GM19438 (cell line): ENCODE measurements around the gene CD55.
"Not testable (repeated sequence)": the region's sequence is repeated elsewhere in the genome, so short reads cannot be mapped to it uniquely, and the experiment has no call there.

ENCODE experiments used
- ATAC-seq: cut with Tn5 transposase; IDR thresholded peaks from one replicate; pipeline ENCODE4 v1.9.1; 2021; ENCODE audit warnings: low read depth; ENCODE audit not compliant: unreplicated experiment

The CD55 gene

DNA sequence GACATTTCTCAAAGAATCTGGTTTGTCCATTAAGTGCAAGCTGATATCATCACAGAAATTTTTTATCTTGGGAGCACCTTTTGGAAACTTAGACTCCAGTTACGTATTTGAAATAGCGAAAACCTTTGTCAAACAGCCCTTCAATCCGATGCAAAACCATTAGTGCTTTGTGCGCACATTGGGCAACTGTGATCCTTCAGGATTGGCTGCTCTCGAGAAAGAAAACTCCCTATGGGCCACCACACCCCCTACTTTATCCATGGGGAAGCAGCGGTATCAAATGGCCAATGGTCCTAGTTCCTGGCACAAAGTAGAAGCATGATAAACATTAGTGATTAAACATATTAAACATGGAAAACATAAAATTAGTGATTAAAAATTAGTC lies 16.0 kb upstream of the CD55 start:
- ATAC-seq: no peak

DNA sequence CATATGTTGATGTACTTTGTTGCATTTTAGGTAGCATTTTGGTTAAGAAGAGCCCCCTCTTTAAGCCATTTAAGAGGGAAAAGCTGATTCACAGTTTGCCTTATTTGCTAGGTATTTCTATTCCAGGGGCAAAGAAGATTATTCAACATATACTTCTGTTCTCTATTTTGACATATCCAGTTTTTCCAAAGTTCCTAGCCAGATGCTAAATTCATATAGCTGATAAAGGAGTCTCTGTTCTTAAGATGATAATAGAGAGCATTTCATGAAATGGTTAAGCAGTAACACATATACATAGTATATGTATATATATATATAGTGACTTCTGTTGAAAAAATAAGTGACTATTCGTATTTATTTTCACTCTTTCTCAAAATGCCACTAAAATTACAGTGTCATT lies 15.5 kb upstream of the CD55 start:
- ATAC-seq: no peak

DNA sequence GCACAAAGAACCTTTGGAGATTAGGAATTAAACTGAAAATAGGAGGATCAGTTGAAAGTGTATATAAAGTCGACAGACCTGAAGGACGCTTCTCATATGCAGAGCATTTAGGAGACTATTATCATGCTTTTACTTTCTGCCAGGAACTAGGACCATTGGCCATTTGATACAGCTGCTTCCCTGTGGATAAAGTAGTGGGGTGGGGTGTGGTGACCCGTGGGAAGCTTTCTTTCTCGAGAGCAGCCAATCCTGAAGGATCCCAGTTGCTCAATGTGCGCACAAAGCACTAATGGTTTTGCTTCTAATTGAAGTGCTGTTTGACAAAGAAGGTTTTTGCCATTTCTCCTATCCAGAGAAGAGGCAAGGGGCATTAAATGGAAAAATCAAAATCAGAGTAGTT lies 14.9 kb upstream of the CD55 start:
- ATAC-seq: no peak

DNA sequence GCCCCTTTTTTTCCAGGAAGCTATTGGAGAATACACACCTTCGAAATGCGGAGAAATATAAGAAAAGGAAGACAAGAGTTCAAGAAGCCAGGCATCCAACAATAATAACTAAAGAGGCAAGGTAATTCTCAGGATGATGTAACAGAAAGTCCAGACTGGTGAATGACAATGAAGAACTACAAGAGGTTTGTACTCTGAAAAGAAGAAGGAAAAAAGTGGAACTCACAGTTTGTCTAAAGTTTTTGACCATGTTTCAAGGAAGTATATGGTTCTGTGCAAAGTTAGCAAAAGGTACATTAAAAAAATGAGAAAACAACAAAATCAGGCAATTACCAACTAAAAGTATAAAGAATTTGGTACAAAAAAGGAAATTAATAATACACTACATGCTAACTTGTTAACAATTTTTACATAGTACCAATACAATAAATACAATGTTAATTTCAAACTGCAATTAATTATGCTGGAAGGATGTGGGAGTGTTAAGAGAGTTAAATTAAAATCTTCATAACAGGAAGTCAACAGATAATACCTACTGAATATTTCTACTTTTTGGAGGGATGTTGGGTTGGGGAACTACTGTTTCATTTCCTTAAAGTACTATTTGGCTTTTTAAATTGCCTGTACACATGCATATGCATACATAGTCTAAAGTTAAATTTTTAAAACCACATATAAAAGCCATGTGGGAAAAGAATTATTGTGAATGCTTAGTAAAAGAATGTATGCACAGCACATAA lies 12.9 kb upstream of the CD55 start:
- no peak for ATAC-seq

DNA sequence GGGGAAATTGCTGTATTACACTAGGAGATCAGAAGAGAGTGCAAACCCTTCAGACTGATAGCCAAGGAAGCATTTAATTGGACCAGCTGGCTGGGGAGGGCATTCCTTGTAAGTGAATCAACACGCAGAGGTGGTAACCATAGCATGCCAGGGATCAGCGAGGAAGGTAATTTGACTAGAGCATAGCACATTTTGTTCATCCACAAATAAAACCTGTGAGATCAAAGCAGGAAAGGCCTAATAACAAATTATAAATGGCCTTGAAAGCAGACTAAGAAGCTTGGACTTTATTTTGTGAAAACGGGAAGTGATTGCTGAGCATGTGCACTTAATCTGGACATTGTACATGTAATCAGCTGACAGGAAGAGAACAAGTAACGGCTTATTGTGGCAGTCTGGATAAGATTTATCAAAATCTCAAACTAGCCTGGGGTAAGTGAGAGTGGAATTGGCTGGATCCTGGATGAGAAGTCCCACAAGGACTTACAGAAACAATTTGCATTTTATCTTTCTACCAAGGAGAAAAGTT lies 11.7 kb upstream of the CD55 start:
- no peak for ATAC-seq

DNA sequence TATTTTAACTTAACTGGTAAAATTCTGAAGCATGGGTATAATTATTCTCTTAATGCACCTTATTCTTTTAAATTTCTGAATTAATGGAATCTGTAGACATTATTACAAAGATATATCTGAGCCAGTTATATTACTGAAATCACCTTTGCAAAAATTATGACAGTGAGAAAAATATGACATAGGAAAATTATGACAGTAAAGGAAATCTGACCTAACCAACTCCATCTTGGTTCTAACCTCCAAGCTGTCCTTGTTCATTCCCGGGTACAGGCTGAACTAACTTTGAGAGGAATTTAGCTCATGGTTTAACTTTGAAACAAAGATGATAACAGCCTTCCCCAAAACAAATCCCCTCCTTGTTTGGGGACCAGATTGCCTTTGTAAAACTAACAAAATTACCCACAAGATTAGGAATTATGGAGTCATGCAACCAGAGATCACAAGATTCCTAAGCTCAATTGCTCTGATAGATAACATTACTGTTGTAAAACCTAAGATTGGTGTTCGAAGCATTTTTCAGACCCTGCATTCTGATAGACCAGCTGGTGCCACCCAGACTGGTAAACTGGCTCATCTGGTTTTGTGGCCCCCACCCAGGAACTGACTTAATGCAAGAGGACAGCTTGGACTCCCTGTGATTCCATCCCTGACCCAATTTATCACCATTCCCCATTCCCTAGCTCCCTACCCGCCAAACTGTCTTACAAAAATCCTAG lies 9.4 kb upstream of the CD55 start:
- no peak for ATAC-seq

DNA sequence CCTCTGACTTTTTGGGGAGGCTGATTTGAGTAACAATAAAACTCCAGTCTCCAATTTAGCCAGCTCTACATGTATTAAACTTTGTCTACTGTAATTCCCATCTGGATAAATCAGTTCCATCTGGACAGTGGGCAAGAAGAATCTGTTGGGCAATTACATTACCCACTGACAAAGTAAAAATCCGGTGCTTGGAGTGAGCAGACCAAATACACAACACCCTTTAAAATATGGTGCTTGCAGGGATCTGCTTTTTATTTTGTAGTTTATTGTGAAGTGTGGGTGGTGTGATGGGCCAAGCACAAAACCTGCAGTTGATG lies 8.9 kb upstream of the CD55 start:
- no peak for ATAC-seq

DNA sequence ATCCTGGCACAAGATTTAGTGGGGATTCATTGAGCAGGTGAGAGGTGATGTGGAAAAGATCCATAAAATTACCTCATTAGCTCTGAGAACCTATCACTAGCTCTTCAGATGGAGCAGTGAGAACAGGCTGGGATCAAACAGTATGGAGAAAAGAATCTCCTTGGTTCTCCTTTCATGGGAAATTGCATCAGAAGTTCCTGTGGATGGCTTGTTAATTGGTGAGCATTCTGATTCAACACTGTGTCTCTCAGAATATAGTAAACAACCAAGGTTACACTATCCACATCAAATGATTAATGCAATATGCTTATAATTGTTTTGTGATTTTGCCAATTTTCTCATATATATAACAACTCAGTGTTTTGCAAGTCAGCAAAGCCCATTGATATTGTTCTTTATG lies 8.3 kb upstream of the CD55 start:
- ATAC-seq: no peak

DNA sequence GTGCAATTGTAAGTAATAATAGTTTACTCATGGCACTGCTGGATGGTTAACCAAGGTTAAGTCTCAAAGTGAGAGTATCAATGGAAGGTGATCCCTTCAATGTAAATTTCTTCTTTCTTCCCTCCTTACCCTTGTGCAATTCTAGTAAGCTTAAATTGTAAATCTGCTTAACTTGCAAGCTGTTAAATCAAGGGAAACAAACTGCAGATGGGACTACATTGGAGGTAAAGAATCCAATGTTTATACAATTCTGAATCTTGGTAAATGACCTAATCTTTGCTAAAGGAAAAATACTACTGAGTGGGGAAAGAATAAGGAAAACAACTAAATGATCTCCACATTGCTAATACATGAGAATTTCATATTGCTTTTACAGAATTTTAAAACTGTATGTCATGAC lies 6.7 kb upstream of the CD55 start:
- no peak for ATAC-seq

DNA sequence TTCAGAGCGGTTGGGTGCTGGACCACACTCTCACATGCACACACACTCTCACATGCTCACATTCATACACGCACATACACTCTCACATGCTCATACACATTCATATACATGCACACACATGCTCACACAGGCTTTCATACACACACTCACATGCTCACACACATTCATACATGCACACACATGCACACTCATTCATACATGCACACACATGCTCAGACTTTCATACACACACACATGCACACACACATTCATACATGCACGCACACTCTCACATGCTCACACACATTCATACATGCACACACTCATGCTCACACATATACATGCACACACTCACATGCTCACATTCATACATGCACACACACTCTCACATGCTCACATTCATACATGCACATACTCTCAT lies 6.0 kb upstream of the CD55 start:
- no peak for ATAC-seq

DNA sequence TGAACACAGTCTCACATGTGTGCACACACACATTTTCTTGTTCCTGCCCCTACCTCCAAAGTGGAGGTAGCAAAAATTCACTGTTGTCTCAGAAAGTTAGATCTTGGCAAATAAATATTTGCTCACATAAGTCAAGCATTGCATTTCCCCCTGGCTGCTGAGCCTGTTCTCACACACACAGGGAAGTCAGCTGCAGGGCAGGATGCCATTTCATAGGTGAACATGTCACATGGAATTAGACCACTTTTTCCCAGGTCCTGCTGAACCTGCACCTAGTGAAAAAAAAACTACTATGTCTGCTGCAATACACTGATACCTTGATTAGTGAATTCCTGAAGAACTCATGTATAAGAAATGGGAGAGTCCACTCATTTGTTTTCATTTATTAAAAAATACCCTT lies 5.3 kb upstream of the CD55 start:
- ATAC-seq: no peak

DNA sequence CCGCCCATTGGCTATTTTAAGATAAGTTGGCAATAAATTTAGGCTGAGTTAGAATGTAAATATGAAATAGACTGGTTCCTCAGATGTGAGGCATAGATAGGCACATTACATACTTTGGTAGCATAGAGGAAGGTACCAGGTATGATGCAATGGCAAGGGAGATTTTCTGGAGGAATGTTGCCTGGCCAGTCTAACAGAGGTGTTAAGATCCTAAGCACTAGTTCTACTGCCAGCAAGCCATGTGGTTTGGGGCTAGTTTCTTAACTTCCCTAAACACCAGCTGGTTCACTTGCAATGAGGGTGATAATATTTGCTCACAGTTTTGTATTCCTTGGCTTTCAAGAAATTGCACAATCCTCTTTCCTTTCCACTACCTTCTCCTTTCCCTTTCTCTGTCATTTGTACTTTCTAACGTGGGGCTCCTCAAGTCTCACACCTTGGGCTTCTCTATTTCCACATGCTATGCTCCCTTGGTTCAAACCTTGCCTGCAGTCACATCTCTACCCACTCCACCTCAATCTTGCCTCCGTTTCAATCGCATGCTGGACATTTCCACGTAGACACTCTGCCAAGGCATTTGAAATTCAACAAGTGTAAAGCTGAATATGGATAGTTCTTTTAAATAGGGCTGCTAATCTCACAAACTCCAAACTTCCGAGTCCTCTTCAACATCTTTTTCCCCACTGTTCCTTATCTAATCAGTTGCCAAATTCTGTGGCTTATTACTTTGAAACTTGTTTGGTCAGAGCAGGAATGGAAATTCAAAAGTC lies 4.7 kb upstream of the CD55 start:
- ATAC-seq: no peak

DNA sequence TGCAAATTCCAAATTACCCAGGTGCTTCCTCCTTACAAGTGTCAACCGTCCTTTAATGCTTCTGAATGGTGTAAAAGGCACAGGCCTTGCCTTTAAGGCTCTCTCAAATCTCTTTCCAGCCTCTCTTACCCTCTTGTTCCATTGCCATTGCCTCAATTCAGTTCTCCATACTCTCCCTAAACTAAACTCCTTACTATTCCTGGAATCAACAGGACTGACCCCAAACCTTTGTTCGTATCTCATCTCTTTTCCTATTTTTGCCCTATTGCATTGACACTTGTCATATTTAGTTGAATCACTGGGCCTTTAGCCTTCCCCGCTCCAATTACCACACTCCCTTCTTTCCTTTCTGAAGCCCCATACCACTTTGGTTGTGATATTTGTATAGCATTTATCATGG lies 3.9 kb upstream of the CD55 start:
- ATAC-seq: no peak

DNA sequence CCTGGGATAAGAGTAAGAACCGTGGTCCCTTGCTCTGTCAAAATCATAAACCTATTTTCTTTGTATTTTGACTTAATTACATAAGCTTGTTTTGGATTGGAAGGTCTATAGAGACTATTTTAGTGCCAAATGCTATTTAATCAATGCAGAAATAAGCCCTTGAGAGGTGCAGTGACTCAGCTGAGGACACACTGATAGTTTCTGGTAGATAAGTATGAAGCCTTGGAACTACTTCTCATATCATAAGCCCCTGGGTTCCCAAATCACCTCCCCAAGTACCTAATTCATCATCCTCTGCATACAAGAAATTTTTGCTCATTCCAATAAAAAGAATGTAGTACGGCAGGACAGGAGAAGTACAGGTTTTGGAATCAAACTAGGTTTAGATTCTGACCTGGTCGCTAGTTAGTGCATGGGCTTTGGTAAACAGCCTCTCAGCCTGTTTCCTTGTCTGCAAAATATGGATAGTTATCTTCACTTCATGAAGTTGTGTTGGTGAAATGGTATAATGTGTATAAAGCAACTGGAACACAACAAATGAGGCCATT lies 3.3 kb upstream of the CD55 start:
- ATAC-seq: no peak

DNA sequence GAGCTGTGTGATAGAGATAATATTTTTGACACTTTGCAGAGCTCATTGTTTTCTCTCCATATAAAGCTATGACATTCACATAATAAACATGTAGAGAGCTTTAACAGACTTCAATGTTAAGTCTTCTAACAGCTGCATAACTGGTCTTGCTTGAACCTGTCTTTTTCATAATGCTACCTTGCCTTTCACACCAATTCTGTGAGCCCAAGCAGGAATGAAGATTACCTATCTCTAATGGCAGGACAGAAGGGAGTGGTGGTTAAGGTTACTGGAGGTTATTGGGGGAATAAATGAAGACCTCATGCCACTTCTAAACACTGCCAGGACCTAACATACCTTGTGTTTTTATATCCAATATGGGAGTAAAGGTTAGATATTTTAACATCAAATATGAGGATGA lies 2.3 kb upstream of the CD55 start:
- no peak for ATAC-seq

DNA sequence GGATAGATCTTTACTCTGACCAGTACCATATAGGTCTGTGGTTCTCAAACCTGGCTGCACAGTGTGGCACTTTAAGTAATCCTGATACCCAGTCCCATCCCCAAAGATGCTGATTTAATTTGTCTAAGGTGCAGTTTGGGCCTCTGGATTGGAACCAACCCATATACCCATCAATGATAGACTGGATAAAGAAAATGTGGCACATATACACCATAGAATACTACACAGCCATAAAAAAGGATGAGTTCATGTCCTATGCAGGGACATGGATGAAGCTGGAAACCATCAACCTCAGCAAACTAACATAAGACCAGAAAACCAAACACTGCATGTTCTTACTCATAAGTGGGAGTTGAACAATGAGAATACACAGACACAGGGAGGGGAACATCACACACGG lies 1.4 kb upstream of the CD55 start:
- ATAC-seq: not testable (repeated sequence)

DNA sequence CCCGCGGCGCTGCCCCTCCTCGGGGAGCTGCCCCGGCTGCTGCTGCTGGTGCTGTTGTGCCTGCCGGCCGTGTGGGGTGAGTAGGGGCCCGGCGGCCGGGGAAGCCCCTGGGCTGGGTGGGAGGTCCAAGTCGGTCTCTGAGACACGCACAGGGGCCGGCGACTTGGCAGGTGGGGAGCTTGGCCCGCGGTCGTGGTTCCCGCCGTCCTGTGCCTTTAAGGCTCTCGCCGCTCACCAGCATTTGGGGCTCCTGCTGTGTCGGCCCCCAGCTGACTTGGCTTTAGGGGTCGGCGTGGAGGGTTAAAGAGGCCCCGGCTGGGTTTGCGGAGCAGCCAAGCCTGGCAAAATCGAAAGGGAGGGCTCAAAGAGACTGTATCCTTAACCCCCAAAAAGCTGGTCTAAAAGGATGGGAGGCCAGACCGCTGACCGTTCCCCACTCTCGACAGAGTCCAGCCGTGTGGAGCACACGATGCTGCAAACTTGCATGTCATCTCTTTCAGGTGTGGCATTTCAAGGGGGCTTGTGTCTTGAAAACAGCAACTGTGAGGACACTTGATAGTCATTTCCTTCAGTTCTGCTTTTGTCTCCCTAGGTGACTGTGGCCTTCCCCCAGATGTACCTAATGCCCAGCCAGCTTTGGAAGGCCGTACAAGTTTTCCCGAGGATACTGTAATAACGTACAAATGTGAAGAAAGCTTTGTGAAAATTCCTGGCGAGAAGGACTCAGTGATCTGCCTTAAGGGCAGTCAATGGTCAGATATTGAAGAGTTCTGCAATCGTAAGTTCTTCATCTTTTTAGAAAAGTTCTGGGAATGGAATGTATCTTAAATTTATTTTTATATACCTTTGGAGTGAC lies 540 bp downstream of the CD55 start:
- peak; percentile 3 for ATAC-seq

DNA sequence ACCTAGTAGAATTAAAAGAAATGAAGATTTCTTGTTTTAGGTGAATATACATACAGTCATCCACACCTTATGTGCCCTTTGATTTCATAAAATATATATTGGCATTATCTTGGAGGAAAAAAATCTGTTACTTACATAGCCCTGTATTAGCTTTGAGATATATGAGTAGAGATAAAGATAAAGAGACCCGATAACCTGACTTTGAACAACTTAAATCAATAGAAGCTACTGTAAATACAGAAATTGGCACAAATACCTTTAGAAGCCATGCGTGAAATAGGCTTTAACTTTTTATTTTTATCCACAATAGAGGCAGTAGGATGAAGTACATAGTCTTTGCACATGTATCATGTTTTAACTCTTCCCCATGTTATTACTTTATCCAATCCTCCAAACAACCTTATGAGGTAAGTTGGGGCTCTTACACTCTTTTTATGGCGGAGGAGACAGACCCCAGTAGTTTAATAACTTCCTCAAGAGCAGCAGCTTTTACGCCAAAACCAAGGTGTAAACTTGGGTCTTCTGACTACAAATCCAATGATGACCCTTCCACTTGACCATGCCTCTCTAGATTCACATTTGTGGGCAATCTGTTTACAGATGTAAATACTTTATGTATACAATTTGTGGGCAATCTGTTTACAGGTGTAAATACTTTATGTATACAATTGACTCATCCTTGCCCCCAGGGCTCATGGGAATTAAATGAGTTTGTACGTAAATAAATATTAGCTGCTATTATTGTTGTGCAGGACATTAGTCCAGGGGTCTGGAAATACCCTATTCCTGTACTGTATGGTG lies 2.1 kb downstream of the CD55 start:
- no peak for ATAC-seq

DNA sequence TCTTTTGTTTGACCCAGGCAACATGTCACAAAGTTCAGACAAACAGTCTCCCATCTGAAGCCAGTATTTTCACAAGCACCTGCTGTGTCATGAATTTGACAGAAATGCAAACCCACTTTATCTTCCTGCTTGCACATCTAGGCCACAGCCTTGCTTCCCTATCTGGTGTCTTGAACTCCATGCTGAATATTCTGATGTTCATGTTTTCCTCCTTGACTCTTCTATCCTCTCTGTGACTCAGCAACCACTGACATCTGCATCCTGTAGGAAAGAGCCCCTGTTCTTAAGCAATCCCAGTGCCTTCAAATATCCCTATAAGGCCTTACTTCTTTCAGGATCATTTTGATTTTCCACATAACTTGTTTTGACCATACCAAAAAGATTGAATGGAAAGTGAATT lies 6.5 kb downstream of the CD55 start:
- no peak for ATAC-seq
